Activated T-cell treated with anti-CD3 and anti-CD28 coated beads for 24 hours (primary cell): ENCODE data around the gene CHST11.
"Not testable (repeated sequence)": the region's sequence is repeated elsewhere in the genome, so short reads cannot be mapped to it uniquely, and the experiment has no call there.

Experiments used
- DNase-seq: peaks from one replicate; pipeline ENCODE4 v3.0.0-alpha.2; 2020; ENCODE audit warnings: low read depth

CHST11 gene

GRCh38 chr12:104526751-104527150, 70.0 kb downstream of the CHST11 start:
- no peak for DNase-seq

- not testable (repeated sequence) for DNase-seq
Observed at GRCh38 chr12:104527653-104528052, 70.9 kb downstream of the CHST11 start.

- DNase-seq = no peak
Observed at GRCh38 chr12:104529130-104529874, 72.6 kb downstream of the CHST11 start.

- no peak for DNase-seq
Observed at GRCh38 chr12:104532636-104533035, 75.9 kb downstream of the CHST11 start.

- DNase-seq = no peak
Observed at GRCh38 chr12:104533134-104533533, 76.4 kb downstream of the CHST11 start.

GRCh38 chr12:104534162-104534856, 77.6 kb downstream of the CHST11 start:
- DNase-seq = no peak

GRCh38 chr12:104534857-104535248, 78.1 kb downstream of the CHST11 start:
- DNase-seq = no peak

GRCh38 chr12:104535369-104535768, 78.6 kb downstream of the CHST11 start:
- DNase-seq = no peak

GRCh38 chr12:104536841-104537240, 80.1 kb downstream of the CHST11 start:
- DNase-seq = no peak

- DNase-seq = no peak
Observed at GRCh38 chr12:104538056-104538455, 81.3 kb downstream of the CHST11 start.

- DNase-seq = no peak
Observed at GRCh38 chr12:104538891-104539462, 82.2 kb downstream of the CHST11 start.

- no peak for DNase-seq
Observed at GRCh38 chr12:104544836-104545235, 88.1 kb downstream of the CHST11 start.

GRCh38 chr12:104546575-104546974, 89.8 kb downstream of the CHST11 start:
- no peak for DNase-seq

GRCh38 chr12:104547235-104547634, 90.5 kb downstream of the CHST11 start:
- DNase-seq = no peak

- no peak for DNase-seq
Observed at GRCh38 chr12:104549815-104550480, 93.2 kb downstream of the CHST11 start.

- no peak for DNase-seq
Observed at GRCh38 chr12:104551313-104551931, 94.7 kb downstream of the CHST11 start.

GRCh38 chr12:104553421-104553820, 96.7 kb downstream of the CHST11 start:
- no peak for DNase-seq

- DNase-seq = no peak
Observed at GRCh38 chr12:104555648-104556047, 98.9 kb downstream of the CHST11 start.

- no peak for DNase-seq
Observed at GRCh38 chr12:104557488-104558195, 100.9 kb downstream of the CHST11 start.

GRCh38 chr12:104560881-104561280, 104.1 kb downstream of the CHST11 start:
- DNase-seq = no peak

- no peak for DNase-seq
Observed at GRCh38 chr12:104562763-104563162, 106.0 kb downstream of the CHST11 start.

GRCh38 chr12:104564662-104565061, 107.9 kb downstream of the CHST11 start:
- DNase-seq = not testable (repeated sequence)
